Fibroblast of villous mesenchyme (primary cell): Measurements from ENCODE around the gene OR51G2. TPM values are rescaled to one million over a fixed set of nuclear protein-coding genes. Genes with fewer than 3 reads are reported as not detected.
"Not testable (repeated sequence)": the region's sequence is repeated elsewhere in the genome, so short reads cannot be mapped to it uniquely, and the experiment has no call there.

Experiments
- DNase-seq: peaks from one replicate; pipeline ENCODE4 v3.0.0-alpha.2; 2010; ENCODE audit warnings: low read depth
- H3K4me3 ChIP-seq: 2 replicates; pipeline ENCODE4 v1.5.1; 2011; ENCODE audit warnings: low read depth, mild to moderate bottlenecking, low read length
- total RNA-seq: library from RNA; depleted of rRNA; stranded (reverse); fragments of >200 nt; gene quantifications from 2 replicates; pipeline ENCODE4 v1.2.3, GENCODE V29; 2012
- TF ChIP-seq, protein P1 (sequence below): IDR thresholded peaks from 2 replicates; pipeline ENCODE4 v1.5.1; 2012; ENCODE audit warnings: low read depth, mild to moderate bottlenecking, low read length; ENCODE audit not compliant: insufficient read depth

OR51G2 gene
- total RNA-seq: not detected in 2 replicates

GRCh38 chr11:4919250-4919649 is at the start of gene OR51G2:
TSS of gene OR51G2 (minus strand) at chr11:4919350. CDS start at chr11:4915663, 3,687 bp downstream.
- TF ChIP-seq, protein P1, sequence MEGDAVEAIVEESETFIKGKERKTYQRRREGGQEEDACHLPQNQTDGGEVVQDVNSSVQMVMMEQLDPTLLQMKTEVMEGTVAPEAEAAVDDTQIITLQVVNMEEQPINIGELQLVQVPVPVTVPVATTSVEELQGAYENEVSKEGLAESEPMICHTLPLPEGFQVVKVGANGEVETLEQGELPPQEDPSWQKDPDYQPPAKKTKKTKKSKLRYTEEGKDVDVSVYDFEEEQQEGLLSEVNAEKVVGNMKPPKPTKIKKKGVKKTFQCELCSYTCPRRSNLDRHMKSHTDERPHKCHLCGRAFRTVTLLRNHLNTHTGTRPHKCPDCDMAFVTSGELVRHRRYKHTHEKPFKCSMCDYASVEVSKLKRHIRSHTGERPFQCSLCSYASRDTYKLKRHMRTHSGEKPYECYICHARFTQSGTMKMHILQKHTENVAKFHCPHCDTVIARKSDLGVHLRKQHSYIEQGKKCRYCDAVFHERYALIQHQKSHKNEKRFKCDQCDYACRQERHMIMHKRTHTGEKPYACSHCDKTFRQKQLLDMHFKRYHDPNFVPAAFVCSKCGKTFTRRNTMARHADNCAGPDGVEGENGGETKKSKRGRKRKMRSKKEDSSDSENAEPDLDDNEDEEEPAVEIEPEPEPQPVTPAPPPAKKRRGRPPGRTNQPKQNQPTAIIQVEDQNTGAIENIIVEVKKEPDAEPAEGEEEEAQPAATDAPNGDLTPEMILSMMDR: no peak
- no peak for DNase-seq
- H3K4me3 ChIP-seq: no peak within 1 kb of the TSS

GRCh38 chr11:4962816-4963215 is 43.7 kb upstream of the OR51G2 start:
- no peak overlapping the region for H3K4me3 ChIP-seq
- DNase-seq: no peak
- TF ChIP-seq, protein P1: no peak

GRCh38 chr11:4960877-4961276 is 41.7 kb upstream of the OR51G2 start:
- DNase-seq: no peak
- TF ChIP-seq, protein P1: no peak
- H3K4me3 ChIP-seq: no peak overlapping the region

DNA sequence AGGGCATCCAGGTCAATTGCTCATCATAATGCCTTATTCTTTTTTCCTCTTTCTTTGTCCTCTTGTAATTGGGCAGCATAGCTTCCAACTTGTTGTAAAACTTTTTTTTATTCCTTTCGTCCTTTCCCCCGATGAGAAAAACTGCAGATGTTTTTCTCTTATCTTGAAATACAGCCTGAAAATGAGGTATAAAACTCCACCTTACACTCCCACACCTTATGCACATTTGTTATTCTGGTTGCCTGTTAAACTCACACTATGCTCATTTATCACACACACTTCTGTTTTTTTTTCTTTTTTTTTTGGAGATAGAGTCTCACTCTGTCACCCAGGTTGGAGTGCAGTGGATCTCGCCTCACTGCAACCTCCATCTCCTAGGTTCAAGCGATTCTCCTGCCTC is 38.2 kb upstream of the OR51G2 start:
- TF ChIP-seq, protein P1: no peak
- DNase-seq: no peak

GRCh38 chr11:4955613-4956012 is 36.5 kb upstream of the OR51G2 start, which contains the start of gene OR51A2:
TSS of gene OR51A2 (minus strand) at chr11:4955713. CDS start at chr11:4955713, 0 bp downstream.
- not testable (repeated sequence) for DNase-seq, H3K4me3 ChIP-seq

More for the DNA sequence above, 38.2 kb upstream of the OR51G2 start:
- no peak overlapping the region for H3K4me3 ChIP-seq

GRCh38 chr11:4947505-4947904 is 28.4 kb upstream of the OR51G2 start, which contains the start of gene OR51A4:
TSS of gene OR51A4 (minus strand) at chr11:4947605. CDS start at chr11:4947100, 505 bp downstream.
- H3K4me3 ChIP-seq: no peak within 1 kb of the TSS
- TF ChIP-seq, protein P1: no peak
- no peak for DNase-seq

GRCh38 chr11:4936745-4937144 is 17.6 kb upstream of the OR51G2 start:
- no peak overlapping the region for H3K4me3 ChIP-seq
- TF ChIP-seq, protein P1: no peak
- no peak for DNase-seq
